ENCODE data around the gene HIC2. TPM values are rescaled to one million over a fixed set of nuclear protein-coding genes. Genes with fewer than 3 reads are reported as not detected.
A peak's percentile ranks its signal among the peaks of the same experiment; 100 is the strongest.
"Not testable (repeated sequence)": the region's sequence is repeated elsewhere in the genome, so short reads cannot be mapped to it uniquely, and the experiment has no call there.

HIC2 gene
- total RNA-seq, 8 experiments from 2014 or later: 3.3 to 43.1 (median 13.9) TPM

GRCh38 chr22:21468194-21469096 is 51.3 kb downstream of the HIC2 start:
- H3K27ac ChIP-seq: peak overlapping the region in 1 of 2 donors; percentile 81
- in situ Hi-C loops (cut with MboI; ENCODE audit: low pct_unique_long_range_greater_than_20kb in 2 of 9, low sequenced_read_pairs in 9 of 9, unreplicated experiment in 9 of 9); H3K4me1 ChIP-seq (replicated peaks in 1 of 2): not testable (repeated sequence)
- ATAC-seq (replicated peaks in 6 of 8): peak; percentile 85 to 92 (median 91)
- peak overlapping the region; percentile 30 to 37 (median 32) for H3K4me3 ChIP-seq
- no CpG with 5 or more reads among the region's 60 CpGs for WGBS, 10 experiments

GRCh38 chr22:21469097-21469994 is 52.2 kb downstream of the HIC2 start:
- no CpG with 5 or more reads among the region's 87 CpGs for WGBS, 10 experiments
- ATAC-seq (replicated peaks in 6 of 8); H3K27ac ChIP-seq; H3K4me1 ChIP-seq (replicated peaks in 1 of 2); in situ Hi-C loops (cut with MboI; ENCODE audit: low pct_unique_long_range_greater_than_20kb in 2 of 9, low sequenced_read_pairs in 9 of 9, unreplicated experiment in 9 of 9): not testable (repeated sequence)
- H3K4me3 ChIP-seq: peak overlapping the region in 2 of 5 donors; percentile 18

- in situ Hi-C loops (cut with MboI; ENCODE audit: low pct_unique_long_range_greater_than_20kb in 2 of 9, low sequenced_read_pairs in 9 of 9, unreplicated experiment in 9 of 9): not testable (repeated sequence)
Measured at GRCh38 chr22:21472984-21473383, 55.8 kb downstream of the HIC2 start.

GRCh38 chr22:21473664-21474063 is 56.5 kb downstream of the HIC2 start:
- H3K4me1 ChIP-seq (replicated peaks in 1 of 2); H3K4me3 ChIP-seq; in situ Hi-C loops (cut with MboI; ENCODE audit: low pct_unique_long_range_greater_than_20kb in 2 of 9, low sequenced_read_pairs in 9 of 9, unreplicated experiment in 9 of 9); H3K27ac ChIP-seq: not testable (repeated sequence)
- no CpG with 5 or more reads among the region's 13 CpGs for WGBS, 10 experiments
- peak in 1 of 8 experiments; percentile 1 for ATAC-seq (replicated peaks in 6 of 8)

More at GRCh38 chr22:21472984-21473383, 55.8 kb downstream of the HIC2 start:
- ATAC-seq (replicated peaks in 6 of 8); H3K4me1 ChIP-seq (replicated peaks in 1 of 2); H3K4me3 ChIP-seq; H3K27ac ChIP-seq: not testable (repeated sequence)
- no CpG with 5 or more reads among the region's 11 CpGs for WGBS, 10 experiments

GRCh38 chr22:21484039-21484438 is 66.9 kb downstream of the HIC2 start:
- peak in 3 of 8 experiments; percentile 72 to 92 (median 87) for ATAC-seq (replicated peaks in 6 of 8)
- H3K4me1 ChIP-seq (replicated peaks in 1 of 2); in situ Hi-C loops (cut with MboI; ENCODE audit: low pct_unique_long_range_greater_than_20kb in 2 of 9, low sequenced_read_pairs in 9 of 9, unreplicated experiment in 9 of 9); H3K4me3 ChIP-seq; H3K27ac ChIP-seq: not testable (repeated sequence)
- WGBS, 10 experiments: no CpG with 5 or more reads among the region's 14 CpGs

- H3K27ac ChIP-seq; ATAC-seq (replicated peaks in 6 of 8); H3K4me1 ChIP-seq (replicated peaks in 1 of 2); H3K4me3 ChIP-seq; in situ Hi-C loops (cut with MboI; ENCODE audit: low pct_unique_long_range_greater_than_20kb in 2 of 9, low sequenced_read_pairs in 9 of 9, unreplicated experiment in 9 of 9): not testable (repeated sequence)
- no CpG with 5 or more reads among the region's 17 CpGs for WGBS, 10 experiments
Measured at GRCh38 chr22:21487723-21488122, 70.6 kb downstream of the HIC2 start.

GRCh38 chr22:21489149-21489680 is 72.0 kb downstream of the HIC2 start:
- H3K27ac ChIP-seq; H3K4me3 ChIP-seq; in situ Hi-C loops (cut with MboI; ENCODE audit: low pct_unique_long_range_greater_than_20kb in 2 of 9, low sequenced_read_pairs in 9 of 9, unreplicated experiment in 9 of 9); H3K4me1 ChIP-seq (replicated peaks in 1 of 2): not testable (repeated sequence)
- WGBS, 10 experiments: no CpG with 5 or more reads among the region's 11 CpGs
- peak in 6 of 8 experiments; percentile 4 to 48 (median 22) for ATAC-seq (replicated peaks in 6 of 8)

- H3K4me3 ChIP-seq; H3K4me1 ChIP-seq (replicated peaks in 1 of 2); H3K27ac ChIP-seq; in situ Hi-C loops (cut with MboI; ENCODE audit: low pct_unique_long_range_greater_than_20kb in 2 of 9, low sequenced_read_pairs in 9 of 9, unreplicated experiment in 9 of 9); ATAC-seq (replicated peaks in 6 of 8): not testable (repeated sequence)
- no CpG with 5 or more reads among the region's 6 CpGs for WGBS, 10 experiments
Measured at GRCh38 chr22:21490556-21490955, 73.4 kb downstream of the HIC2 start.

GRCh38 chr22:21492271-21492670 is 75.1 kb downstream of the HIC2 start:
- peak; percentile 60 to 91 (median 86) for ATAC-seq (replicated peaks in 6 of 8)
- H3K4me1 ChIP-seq (replicated peaks in 1 of 2); H3K27ac ChIP-seq; H3K4me3 ChIP-seq; in situ Hi-C loops (cut with MboI; ENCODE audit: low pct_unique_long_range_greater_than_20kb in 2 of 9, low sequenced_read_pairs in 9 of 9, unreplicated experiment in 9 of 9): not testable (repeated sequence)
- no CpG with 5 or more reads among the region's 8 CpGs for WGBS, 10 experiments

- H3K4me3 ChIP-seq: not testable (repeated sequence)
Measured at GRCh38 chr22:21493789-21494782, 76.9 kb downstream of the HIC2 start.

GRCh38 chr22:21497984-21498383 is 80.8 kb downstream of the HIC2 start:
- WGBS, 10 experiments: no CpG with 5 or more reads among the region's 4 CpGs
- H3K4me1 ChIP-seq (replicated peaks in 1 of 2); H3K4me3 ChIP-seq; in situ Hi-C loops (cut with MboI; ENCODE audit: low pct_unique_long_range_greater_than_20kb in 2 of 9, low sequenced_read_pairs in 9 of 9, unreplicated experiment in 9 of 9); H3K27ac ChIP-seq: not testable (repeated sequence)
- ATAC-seq (replicated peaks in 6 of 8): peak; percentile 17 to 87 (median 68)

More at GRCh38 chr22:21493789-21494782, 76.9 kb downstream of the HIC2 start:
- peak in 7 of 8 experiments; percentile 4 to 49 (median 41) for ATAC-seq (replicated peaks in 6 of 8)
- WGBS, 10 experiments: no CpG with 5 or more reads among the region's 23 CpGs
- H3K4me1 ChIP-seq (replicated peaks in 1 of 2); in situ Hi-C loops (cut with MboI; ENCODE audit: low pct_unique_long_range_greater_than_20kb in 2 of 9, low sequenced_read_pairs in 9 of 9, unreplicated experiment in 9 of 9); H3K27ac ChIP-seq: not testable (repeated sequence)

GRCh38 chr22:21498489-21498888 is 81.3 kb downstream of the HIC2 start:
- WGBS, 10 experiments: no CpG with 5 or more reads among the region's 7 CpGs
- H3K4me3 ChIP-seq; in situ Hi-C loops (cut with MboI; ENCODE audit: low pct_unique_long_range_greater_than_20kb in 2 of 9, low sequenced_read_pairs in 9 of 9, unreplicated experiment in 9 of 9); H3K27ac ChIP-seq; H3K4me1 ChIP-seq (replicated peaks in 1 of 2): not testable (repeated sequence)
- peak in 4 of 8 experiments; percentile 2 to 41 (median 23) for ATAC-seq (replicated peaks in 6 of 8)
